Heart right ventricle (tissue), 16 donors: ENCODE data around the gene TAF4. TPM values are rescaled to one million over a fixed set of nuclear protein-coding genes. Genes with fewer than 3 reads are reported as not detected.
"Not testable (repeated sequence)": the region's sequence is repeated elsewhere in the genome, so short reads cannot be mapped to it uniquely, and the experiment has no call there.

Experiments
- ATAC-seq, 8 donors: fragments of 200-7000 bp; cut with Tn5 transposase; one replicate each; pipeline ENCODE4 v1.9.1; 2020; ENCODE audit warnings: mild to moderate bottlenecking in 8 of 8, moderate library complexity in 8 of 8, moderate number of reproducible peaks in 1 of 8
- DNase-seq, 2 donors: peaks; one replicate each; pipeline ENCODE4 v3.0.0-alpha.2; 2020
- H3K27ac ChIP-seq, 10 donors: fragments of 200-600 bp; sonication (generic) in 2 of 10; one replicate each; pipeline versions ENCODE4 v1.5.0 to v1.8.0; 2020 to 2022; ENCODE audit warnings: mild to moderate bottlenecking in 3 of 10
- H3K27me3 ChIP-seq, 7 donors: fragments of 200-600 bp; one replicate each; pipeline ENCODE4 v1.8.0; 2021 to 2022; ENCODE audit warnings: mild to moderate bottlenecking in 2 of 7
- H3K36me3 ChIP-seq, 9 donors: fragments of 200-600 bp; sonication (generic) in 1 of 9; one replicate each; pipeline versions ENCODE4 v1.5.0 to v1.8.0; 2020 to 2022; ENCODE audit warnings: mild to moderate bottlenecking in 2 of 9
- H3K4me1 ChIP-seq, 9 donors: fragments of 200-600 bp; sonication (generic) in 1 of 9; one replicate each; pipeline versions ENCODE4 v1.5.0 to v1.8.0; 2020 to 2022; ENCODE audit warnings: mild to moderate bottlenecking in 4 of 9
- H3K4me3 ChIP-seq, 10 donors: fragments of 200-600 bp; sonication (generic) in 2 of 10; one replicate each; pipeline versions ENCODE4 v1.5.0 to v1.8.0; 2020 to 2022; ENCODE audit warnings: mild to moderate bottlenecking in 7 of 10, moderate library complexity in 2 of 10
- H3K9me3 ChIP-seq, 11 donors: fragments of 200-600 bp in 10 of 11; sonication (generic) in 2 of 11; one replicate each; pipeline versions ENCODE4 v1.5.0 to v1.8.0; 2013 to 2022; ENCODE audit warnings: mild to moderate bottlenecking in 2 of 11, control low read depth in 1 of 11, moderate library complexity in 1 of 11
- CTCF ChIP-seq, 9 donors: fragments of 200-600 bp; sonication (generic) in 2 of 9; IDR thresholded peaks; one replicate each; pipeline versions ENCODE4 v1.5.0 to v1.8.0; 2021 to 2022; ENCODE audit warnings: antibody characterized with exemption in 9 of 9, mild to moderate bottlenecking in 5 of 9, moderate library complexity in 1 of 9
- WGBS, 2 donors: extraction: QIAGEN DNeasy Blood & Tissue Kit; methylation state at CpG; one replicate each; pipeline ENCODE4 v1.1.7; 2013; ENCODE audit warnings: inconsistent platforms in 1 of 2; 5-methylcytosine and 5-hydroxymethylcytosine counted together
- intact Hi-C, 10 donors: fragments of 100-400 bp; cut with DNase I; formaldehyde crosslinking; loops; one replicate each; pipeline versions ENCODE4 v1.11.1 to v1.14.2; 2022
- polyA plus RNA-seq, 2 donors: library from polyadenylated mRNA; stranded (reverse); fragments of 200-250 nt; gene quantifications; one replicate each; pipeline ENCODE4 v1.2.3, GENCODE V29; 2013
- total RNA-seq, 10 donors: library from RNA; stranded (reverse); fragmentation: NEBNext Ultra II Directional in 3 of 10; extraction: Animal tissue kit (Norgen Biotek cat#: 25700) in 3 of 10; gene quantifications; one replicate each; pipeline versions ENCODE4 v1.2.1 to v1.2.4, GENCODE V29; 2021 to 2023
- donor health status: Arrhythmogenic right ventricular cardiomyopathy.
- donor health status: ischemic (EF 13 %, LVEDD 7.1; RV severe dilation, severe dysfunction).
- donor health status: healthy with polysubstance abuse.
- donor health status: DM: no; HTN: yes; CAD: no.
- donor health status: DM: no; HTN: no; CAD: no.
- donor health status: ischemic (EF 25% LVEDD 6.9; RV normal size, moderate dysfunction).
- donor health status: ischemic (EF 25% LVEDD 5.7; RV mildly dilated, moderate dysfunction).
- donor health status: healthy.
- donor health status: DM: yes; HTN: yes; CAD: no.
- donor health status: Ischemic cardiomyopathy.
- donor health status: ischemic (EF 35%, LVEDD 5.7; RV mildly dilated, moderate dysfunction).
- donor health status: nonischemic (EF 11% LVEDD 7.7; RV severe dilation, severe dysfunction).
- donor health status: DM: yes; HTN: yes; CAD: no.
- donor health status: PGD.
- donor health status: ischemic (EF 29% LVEDD 5.4; RV normal size, mild dysfunction).
- donor health status: nonischemic (EF 23%, LVEDD 6.1; RV moderate dilation, normal function).

TAF4 gene
- total and polyA plus RNA-seq, 12 donors: 3.7 to 14.8 (median 11.0) TPM

- 58 to 73% methylated on average over 5 of the region's 5 CpGs for WGBS, 2 donors
- intact Hi-C loops: no loop called here
- no peak for ATAC-seq
Observed at GRCh38 chr20:62083312-62083711, 17.6 kb upstream of the TAF4 start.

GRCh38 chr20:62080249-62080990 is 14.7 kb upstream of the TAF4 start:
- H3K27me3 ChIP-seq: peaks cover 0 to 5% (median 0%) of the 10 kb centered on the region in 7 donors
- ATAC-seq (no peak), DNase-seq (no peak)
- TF ChIP-seq CTCF (IDR thresholded peaks at IDR 0.05): no peak
- intact Hi-C loops: no loop called here
- peaks cover 0 to 33% (median 8%) of the 10 kb centered on the region in 11 donors for H3K9me3 ChIP-seq
- H3K36me3 ChIP-seq: no peaks in the 10 kb centered on the region
- no peak overlapping the region for H3K27ac ChIP-seq
- H3K4me1 ChIP-seq: no peaks in the 10 kb centered on the region
- no peak overlapping the region for H3K4me3 ChIP-seq
- WGBS, 2 donors: 59 to 60% methylated on average over 15 of the region's 15 CpGs

More at GRCh38 chr20:62083312-62083711, 17.6 kb upstream of the TAF4 start:
- no peak overlapping the region for H3K27ac ChIP-seq
- H3K27me3 ChIP-seq: peaks cover 0 to 17% (median 0%) of the 10 kb centered on the region in 7 donors
- H3K4me3 ChIP-seq: no peak overlapping the region
- H3K4me1 ChIP-seq: no peaks in the 10 kb centered on the region
- TF ChIP-seq CTCF (IDR thresholded peaks at IDR 0.05): no peak
- no peaks in the 10 kb centered on the region for H3K36me3 ChIP-seq
- peaks cover 0 to 8% (median 0%) of the 10 kb centered on the region in 11 donors for H3K9me3 ChIP-seq
- DNase-seq: no peak

- intact Hi-C loops: no loop called here
- no peak for TF ChIP-seq CTCF (IDR thresholded peaks at IDR 0.05)
- ATAC-seq (no peak), DNase-seq (no peak)
- WGBS, 2 donors: 100% methylated on average over 1 of the region's 1 CpG
- H3K4me3 ChIP-seq: no peak overlapping the region
- no peak overlapping the region for H3K27ac ChIP-seq
- no peaks in the 10 kb centered on the region for H3K4me1 ChIP-seq
- no peaks in the 10 kb centered on the region for H3K36me3 ChIP-seq
- peaks cover 0 to 43% (median 10%) of the 10 kb centered on the region in 11 donors for H3K9me3 ChIP-seq
- no peaks in the 10 kb centered on the region for H3K27me3 ChIP-seq
Observed at GRCh38 chr20:62079166-62079565, 13.5 kb upstream of the TAF4 start.

GRCh38 chr20:62073323-62073722 is 7.6 kb upstream of the TAF4 start:
- intact Hi-C loops: no loop called here
- DNase-seq (no peak), ATAC-seq (no peak)
- Histone ChIP-seq H3K27me3 (no peaks in the 10 kb centered on the region), H3K27ac (no peak overlapping the region), H3K9me3 (peaks cover 0 to 51% (median 14%) of the 10 kb centered on the region in 11 donors), H3K4me1 (no peaks in the 10 kb centered on the region), H3K4me3 (no peak overlapping the region), H3K36me3 (no peaks in the 10 kb centered on the region)
- WGBS, 2 donors: 94 to 95% methylated on average over 5 of the region's 5 CpGs
- TF ChIP-seq CTCF (IDR thresholded peaks at IDR 0.05): no peak

- WGBS, 2 donors: 68 to 91% methylated on average over 5 to 6 of the region's 8 CpGs
- Histone ChIP-seq H3K4me1 (peaks cover 0 to 14% (median 11%) of the 10 kb centered on the region in 9 donors), H3K9me3 (peaks cover 0 to 40% (median 14%) of the 10 kb centered on the region in 11 donors)
- DNase-seq, H3K27me3 ChIP-seq, ATAC-seq, H3K4me3 ChIP-seq, H3K27ac ChIP-seq, intact Hi-C loops, H3K36me3 ChIP-seq: not testable (repeated sequence)
Observed at GRCh38 chr20:62071669-62072430, 6.2 kb upstream of the TAF4 start.
